Stimulated activated naive B cell treated with anti-CD40 and anti-IgM and Interleukin-4, amounts not matched to agents 10 μg/mL and 1 μg/mL and 100 μg/mL, for 72 hours (primary cell): Measurements from ENCODE around the gene RAB29.

Source experiments
- ATAC-seq, 2 donors: fragments of 150-1000 bp; cut with Tn5 transposase; replicated peaks; 2 replicates each; pipeline ENCODE4 v1.10.0; 2021; ENCODE audit warnings: moderate library complexity in 1 of 2
- DNase-seq: peaks from one replicate; pipeline ENCODE4 v3.0.0; 2021
- H3K27ac Mint-ChIP-seq: one replicate; pipeline ENCODE4 v1.8.0; 2022; ENCODE audit warnings: mild to moderate bottlenecking, mixed read lengths
- H3K27me3 Mint-ChIP-seq, 2 donors: one replicate each; pipeline ENCODE4 v1.8.0; 2022; ENCODE audit warnings: mixed read lengths in 2 of 2
- H3K36me3 Mint-ChIP-seq, 2 donors: one replicate each; pipeline ENCODE4 v1.8.0; 2022; ENCODE audit warnings: mixed read lengths in 2 of 2, mild to moderate bottlenecking in 1 of 2
- H3K4me1 Mint-ChIP-seq, 2 donors: one replicate each; pipeline ENCODE4 v1.8.0; 2022; ENCODE audit warnings: mixed read lengths in 2 of 2, mild to moderate bottlenecking in 1 of 2
- H3K4me3 Mint-ChIP-seq, 2 donors: one replicate each; pipeline ENCODE4 v1.8.0; 2022; ENCODE audit warnings: mild to moderate bottlenecking in 2 of 2, mixed read lengths in 2 of 2, moderate library complexity in 1 of 2
- H3K9me3 Mint-ChIP-seq, 2 donors: one replicate each; pipeline ENCODE4 v1.8.0; 2022; ENCODE audit warnings: mixed read lengths in 2 of 2, mild to moderate bottlenecking in 1 of 2

Gene RAB29

DNA sequence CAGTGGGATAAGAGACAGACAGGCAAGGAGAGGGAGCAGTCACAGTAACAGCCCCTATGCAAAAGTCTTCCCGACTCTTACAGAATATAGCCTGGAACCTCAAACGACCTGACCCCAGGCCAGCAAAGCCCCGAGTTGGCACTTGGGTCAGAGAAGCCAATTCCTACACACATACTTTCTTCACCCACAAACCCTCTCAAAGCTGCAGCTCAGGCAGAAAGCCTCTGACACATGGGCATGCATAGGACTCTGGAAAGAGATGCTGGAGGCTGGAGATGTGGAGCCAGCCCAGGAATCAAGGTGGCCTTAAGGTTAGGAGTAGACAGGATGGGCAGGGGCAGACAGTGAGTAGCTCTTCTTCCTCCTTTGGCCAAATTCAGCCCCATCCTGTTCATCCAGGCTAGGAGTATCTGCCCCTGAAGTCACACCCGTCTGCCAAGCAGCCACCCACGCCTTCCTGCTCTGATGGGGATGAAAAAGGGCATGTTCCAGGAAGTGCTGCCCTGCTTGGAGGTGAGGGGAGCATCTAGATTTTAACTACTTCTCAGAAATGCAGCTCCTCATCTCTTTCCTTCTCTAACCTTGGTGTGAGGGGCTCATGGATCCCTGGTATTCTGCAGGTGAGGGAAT is 29.9 kb upstream of the RAB29 start:
- peaks cover 47 to 68% of the 10 kb centered on the region in 2 donors for H3K4me1 Mint-ChIP-seq
- no peaks in the 10 kb centered on the region for H3K27me3 Mint-ChIP-seq
- no peaks in the 10 kb centered on the region for H3K9me3 Mint-ChIP-seq
- peak overlapping the region; percentile 69 for H3K4me3 Mint-ChIP-seq
- peak; percentile 54 to 82 for ATAC-seq
- DNase-seq = peak; percentile 9
- peak overlapping the region; percentile 77 for H3K27ac Mint-ChIP-seq
- H3K36me3 Mint-ChIP-seq = peaks cover 25 to 63% of the 10 kb centered on the region in 2 donors

DNA sequence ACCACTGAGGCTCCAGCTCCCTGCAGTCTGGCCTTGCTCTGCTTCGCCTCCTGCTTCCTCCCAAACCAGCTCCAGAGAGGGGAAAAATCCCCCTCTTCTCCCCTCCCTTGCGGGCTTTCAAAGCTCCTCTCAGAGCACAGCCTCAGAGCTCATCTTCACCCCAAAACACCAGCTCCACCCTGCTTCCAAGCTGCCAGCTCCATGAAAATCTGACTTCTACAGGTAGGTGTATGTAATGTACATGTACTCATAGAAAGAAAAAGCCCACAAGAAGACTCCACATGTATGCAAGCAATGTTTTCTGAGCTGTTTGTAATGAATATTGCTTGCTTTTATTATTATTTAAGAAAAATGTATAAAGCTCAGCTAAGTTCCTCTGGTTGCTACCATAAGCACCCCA is 29.3 kb upstream of the RAB29 start:
- no peak for ATAC-seq
- peak overlapping the region; percentile 27 for H3K27ac Mint-ChIP-seq
- H3K36me3 Mint-ChIP-seq = peaks cover 28 to 64% of the 10 kb centered on the region in 2 donors
- no peak for DNase-seq
- no peak overlapping the region for H3K4me3 Mint-ChIP-seq
- H3K4me1 Mint-ChIP-seq = peaks cover 49 to 62% of the 10 kb centered on the region in 2 donors
- H3K27me3 Mint-ChIP-seq = no peaks in the 10 kb centered on the region
- no peaks in the 10 kb centered on the region for H3K9me3 Mint-ChIP-seq

DNA sequence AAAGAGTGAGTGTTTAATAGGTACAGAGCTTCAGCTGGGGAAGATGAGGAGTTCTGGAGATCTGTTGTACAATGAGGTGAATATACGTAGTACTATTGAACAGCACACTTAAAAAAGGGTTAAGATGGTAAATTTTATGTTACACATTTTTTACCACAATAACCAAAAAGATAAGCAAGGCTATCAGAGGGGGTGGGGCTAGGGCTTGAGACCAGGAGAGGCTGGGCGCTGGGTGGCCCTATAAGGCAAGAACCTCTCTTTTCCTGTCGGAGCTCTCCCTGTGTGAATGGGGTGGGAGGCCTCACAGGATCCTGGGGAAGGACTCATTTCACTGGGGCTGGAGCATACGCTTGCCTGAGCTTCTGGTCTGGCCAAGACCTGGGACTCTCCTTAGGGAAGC is 28.7 kb upstream of the RAB29 start:
- Mint-ChIP-seq H3K9me3 (no peaks in the 10 kb centered on the region), H3K27me3 (no peaks in the 10 kb centered on the region), H3K4me3 (no peak overlapping the region), H3K36me3 (peaks cover 23 to 65% of the 10 kb centered on the region in 2 donors), H3K27ac (no peak overlapping the region), H3K4me1 (peaks cover 45 to 56% of the 10 kb centered on the region in 2 donors)
- no peak for DNase-seq
- ATAC-seq = no peak

DNA sequence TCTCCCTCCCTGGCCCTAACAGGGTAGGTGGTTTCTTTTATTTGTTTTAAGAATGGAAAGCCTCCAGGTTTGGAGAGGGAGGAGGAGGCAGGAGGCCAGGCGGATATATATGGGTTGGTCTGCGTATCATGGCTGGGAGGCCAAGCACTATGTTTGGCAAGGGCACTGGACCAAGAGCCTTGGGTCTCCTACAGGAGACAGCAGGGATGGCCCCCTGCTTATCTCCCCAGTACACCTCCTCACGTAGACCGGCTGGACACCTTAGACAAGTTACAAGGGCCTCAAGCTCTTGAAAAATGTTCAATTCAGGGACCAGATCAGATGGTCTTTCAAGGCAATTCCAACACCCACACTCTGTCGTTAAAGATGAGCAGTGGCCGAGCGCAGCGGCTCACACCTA is 26.8 kb upstream of the RAB29 start:
- Mint-ChIP-seq H3K4me3 (no peak overlapping the region), H3K36me3 (peaks cover 23 to 68% of the 10 kb centered on the region in 2 donors), H3K27ac (no peak overlapping the region), H3K4me1 (peaks cover 37 to 41% of the 10 kb centered on the region in 2 donors), H3K9me3 (no peaks in the 10 kb centered on the region), H3K27me3 (no peaks in the 10 kb centered on the region)
- ATAC-seq (no peak), DNase-seq (no peak)

DNA sequence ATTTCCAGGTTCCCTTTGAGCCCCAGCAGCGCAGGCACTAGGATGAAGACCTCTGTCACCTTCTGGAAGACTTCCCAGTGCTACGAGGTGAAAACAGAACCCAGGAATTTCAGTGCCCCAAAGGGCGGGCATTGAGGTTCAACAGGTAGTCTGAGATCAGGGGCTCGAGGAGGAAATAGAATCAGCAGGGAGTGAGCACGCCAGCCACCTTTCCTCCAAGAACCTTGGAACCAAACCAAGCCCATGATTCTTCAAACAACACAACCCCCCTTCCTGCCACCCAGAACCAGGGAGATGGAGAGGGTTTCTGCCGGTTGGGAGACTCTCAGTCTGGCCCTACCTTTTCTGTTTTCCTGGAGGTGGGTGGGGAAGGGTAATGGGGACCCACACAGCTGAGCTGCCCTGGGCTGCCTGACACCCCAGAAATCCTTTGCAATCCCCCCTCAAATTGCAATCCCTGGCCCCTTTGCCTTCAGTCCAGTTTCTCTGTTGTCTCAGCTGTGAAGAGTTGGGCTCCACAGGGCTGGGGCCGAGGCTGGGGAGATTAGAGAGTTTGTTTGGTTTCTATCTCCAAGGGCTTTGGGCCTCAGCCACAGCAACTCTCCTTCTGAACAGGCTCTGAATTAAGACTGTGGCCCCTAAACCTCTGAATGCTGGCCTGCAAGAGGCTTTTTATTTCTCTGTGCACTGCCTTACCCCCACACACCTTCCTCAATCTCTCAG is 25.9 kb upstream of the RAB29 start:
- Mint-ChIP-seq H3K27me3 (no peaks in the 10 kb centered on the region), H3K36me3 (peaks cover 26 to 70% of the 10 kb centered on the region in 2 donors), H3K4me3 (no peak overlapping the region), H3K4me1 (peaks cover 31 to 34% of the 10 kb centered on the region in 2 donors), H3K9me3 (no peaks in the 10 kb centered on the region), H3K27ac (peak overlapping the region; percentile 27)
- no peak for ATAC-seq
- no peak for DNase-seq

DNA sequence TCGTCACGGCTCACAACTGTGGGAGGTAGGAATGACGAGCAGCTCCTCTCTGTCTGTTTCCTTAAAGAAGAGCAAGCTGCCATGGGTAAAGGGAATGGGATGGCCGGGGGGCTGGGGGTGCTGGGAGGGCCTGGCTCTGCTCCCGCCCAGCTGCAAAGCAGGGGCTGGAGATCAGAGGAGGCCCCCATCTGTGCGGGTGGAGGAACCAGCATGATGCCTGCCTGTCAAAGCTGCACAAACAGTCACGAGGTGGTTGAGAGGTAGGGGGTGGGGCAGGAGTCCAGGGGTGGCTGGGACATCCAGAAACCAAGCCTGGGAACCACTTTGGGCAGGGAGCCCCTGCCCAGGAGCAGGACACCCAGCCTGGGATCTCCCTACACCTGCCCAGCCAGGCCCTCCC is 25.1 kb upstream of the RAB29 start:
- H3K4me1 Mint-ChIP-seq = peaks cover 26 to 30% of the 10 kb centered on the region in 2 donors
- H3K27ac Mint-ChIP-seq = no peak overlapping the region
- no peaks in the 10 kb centered on the region for H3K27me3 Mint-ChIP-seq
- no peak overlapping the region for H3K4me3 Mint-ChIP-seq
- no peaks in the 10 kb centered on the region for H3K9me3 Mint-ChIP-seq
- peaks cover 25 to 72% of the 10 kb centered on the region in 2 donors for H3K36me3 Mint-ChIP-seq
- DNase-seq (no peak), ATAC-seq (no peak)

DNA sequence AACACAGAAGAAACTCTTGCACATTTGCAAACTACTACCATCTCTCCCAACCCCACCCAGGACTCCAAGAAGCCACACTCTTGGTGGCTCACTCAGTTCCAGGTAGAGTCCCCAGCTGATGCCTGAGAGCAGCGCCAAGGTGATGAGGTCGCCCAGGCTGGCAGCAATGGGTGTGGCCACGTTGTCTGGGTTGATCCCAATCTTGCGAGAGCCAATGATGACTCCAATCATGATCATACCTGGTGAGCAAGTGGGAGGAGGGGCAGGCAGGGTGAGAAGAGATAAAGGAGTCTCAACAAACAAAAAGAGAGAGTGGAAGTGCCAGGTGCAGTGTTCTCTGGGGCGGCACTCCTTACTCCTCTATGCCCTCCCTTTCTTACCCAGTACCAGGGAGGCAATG is 23.3 kb upstream of the RAB29 start:
- H3K27ac Mint-ChIP-seq = peak overlapping the region; percentile 63
- peaks cover 21 to 32% of the 10 kb centered on the region in 2 donors for H3K4me1 Mint-ChIP-seq

DNA sequence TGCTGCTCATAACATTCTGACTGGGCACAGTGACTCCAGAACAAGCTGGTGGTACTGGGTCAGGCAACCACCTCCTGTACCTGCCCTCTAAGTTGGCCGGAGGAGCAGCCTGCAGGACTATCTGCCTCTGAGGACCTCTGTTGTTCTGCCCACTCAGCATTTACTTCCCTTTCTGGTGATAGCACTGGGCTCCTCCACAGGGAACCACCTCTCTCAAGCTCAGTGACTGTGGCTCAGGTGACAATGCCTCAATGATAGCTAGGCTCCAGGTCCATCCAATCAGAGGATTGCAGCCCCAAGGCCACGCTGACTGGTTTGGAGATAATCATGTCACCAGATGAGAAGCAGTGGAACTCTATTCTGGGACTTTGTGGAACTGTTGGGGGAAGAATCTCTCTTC is 21.9 kb upstream of the RAB29 start:
- ATAC-seq = no peak
- Mint-ChIP-seq H3K9me3 (no peaks in the 10 kb centered on the region), H3K4me1 (peaks cover 27 to 39% of the 10 kb centered on the region in 2 donors), H3K27ac (no peak overlapping the region), H3K4me3 (no peak overlapping the region), H3K36me3 (peaks cover 38 to 84% of the 10 kb centered on the region in 2 donors), H3K27me3 (no peaks in the 10 kb centered on the region)
- no peak for DNase-seq

More for the DNA sequence above, 23.3 kb upstream of the RAB29 start:
- H3K9me3 Mint-ChIP-seq = no peaks in the 10 kb centered on the region
- no peak for DNase-seq
- no peak for ATAC-seq
- H3K4me3 Mint-ChIP-seq = no peak overlapping the region
- peaks cover 31 to 73% of the 10 kb centered on the region in 2 donors for H3K36me3 Mint-ChIP-seq
- H3K27me3 Mint-ChIP-seq = no peaks in the 10 kb centered on the region

DNA sequence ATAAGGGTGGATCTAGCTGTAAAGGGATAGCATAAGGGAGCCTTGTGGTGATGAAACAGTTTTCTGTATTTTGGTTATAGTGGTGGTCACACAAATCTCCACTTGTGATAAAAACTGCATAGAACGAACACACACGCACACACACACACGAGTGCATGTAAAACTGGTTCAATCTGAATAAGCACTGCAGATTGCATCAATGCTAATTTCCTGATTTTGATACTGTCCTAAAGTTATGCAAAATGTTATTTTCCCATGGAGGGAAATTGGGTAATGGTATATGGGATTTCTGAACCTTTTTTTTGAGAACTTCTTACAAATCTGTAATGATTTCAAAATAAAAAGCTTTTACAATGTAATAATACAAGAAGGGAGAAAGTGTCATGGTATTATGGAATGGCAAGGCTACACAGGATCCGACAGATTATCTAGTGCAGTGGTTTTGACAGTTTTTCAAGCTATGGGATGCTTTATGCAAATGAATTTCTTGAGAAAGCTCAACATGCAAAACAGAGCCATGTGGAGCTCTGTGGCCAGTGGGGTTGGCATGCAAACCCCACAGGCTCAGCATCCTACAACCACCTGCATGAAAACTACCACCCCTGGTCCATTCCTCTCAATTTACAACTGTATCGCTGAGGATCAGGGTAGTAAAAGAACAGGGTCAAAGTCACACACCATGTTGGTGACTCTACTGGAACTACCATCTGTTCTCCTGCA is 18.9 kb upstream of the RAB29 start:
- Mint-ChIP-seq H3K4me3 (peak overlapping the region; percentile 25 to 37), H3K27ac (peak overlapping the region; percentile 70), H3K4me1 (peaks cover 24 to 41% of the 10 kb centered on the region in 2 donors), H3K27me3 (no peaks in the 10 kb centered on the region), H3K9me3 (no peaks in the 10 kb centered on the region), H3K36me3 (peaks cover 54 to 88% of the 10 kb centered on the region in 2 donors)
- ATAC-seq = peak; percentile 79 to 91
- no peak for DNase-seq

DNA sequence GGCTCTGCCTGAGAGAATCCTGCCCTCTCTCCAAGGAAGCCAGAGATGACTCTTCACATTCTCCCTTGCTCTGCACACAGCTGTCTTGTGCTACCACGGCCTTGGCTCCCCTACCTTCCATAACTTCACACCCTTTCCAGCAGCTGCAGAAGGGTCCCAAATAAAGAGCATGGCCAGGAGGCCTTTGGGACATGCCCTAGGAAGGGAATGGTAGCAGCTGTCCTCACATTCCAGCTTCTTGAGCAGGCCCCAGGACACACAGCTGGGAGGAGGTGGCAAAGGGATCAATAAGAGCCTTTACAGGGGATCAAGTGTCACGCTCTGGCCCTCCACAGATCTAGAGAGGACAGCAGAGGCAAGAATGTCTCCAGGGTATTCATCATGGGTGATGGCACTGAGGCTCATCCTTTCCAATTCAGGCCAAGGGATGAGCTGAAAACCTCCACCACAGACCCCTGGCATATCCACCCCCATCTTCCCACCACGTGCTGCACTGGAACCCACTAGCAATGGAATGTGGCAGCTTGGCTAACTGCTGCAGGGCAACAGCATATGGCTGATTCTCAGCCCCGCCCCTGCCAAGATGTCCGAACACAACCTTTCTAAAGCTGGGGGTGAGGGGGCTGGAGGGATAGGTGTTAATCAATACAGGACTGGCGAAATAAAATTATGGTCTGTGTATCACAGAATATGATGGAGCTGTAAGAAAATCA is 17.8 kb upstream of the RAB29 start:
- H3K36me3 Mint-ChIP-seq = peaks cover 48 to 79% of the 10 kb centered on the region in 2 donors
- peak overlapping the region; percentile 61 for H3K27ac Mint-ChIP-seq
- ATAC-seq = no peak
- H3K27me3 Mint-ChIP-seq = no peaks in the 10 kb centered on the region
- H3K9me3 Mint-ChIP-seq = no peaks in the 10 kb centered on the region
- no peak overlapping the region for H3K4me3 Mint-ChIP-seq
- H3K4me1 Mint-ChIP-seq = peaks cover 24 to 41% of the 10 kb centered on the region in 2 donors
- DNase-seq = no peak

DNA sequence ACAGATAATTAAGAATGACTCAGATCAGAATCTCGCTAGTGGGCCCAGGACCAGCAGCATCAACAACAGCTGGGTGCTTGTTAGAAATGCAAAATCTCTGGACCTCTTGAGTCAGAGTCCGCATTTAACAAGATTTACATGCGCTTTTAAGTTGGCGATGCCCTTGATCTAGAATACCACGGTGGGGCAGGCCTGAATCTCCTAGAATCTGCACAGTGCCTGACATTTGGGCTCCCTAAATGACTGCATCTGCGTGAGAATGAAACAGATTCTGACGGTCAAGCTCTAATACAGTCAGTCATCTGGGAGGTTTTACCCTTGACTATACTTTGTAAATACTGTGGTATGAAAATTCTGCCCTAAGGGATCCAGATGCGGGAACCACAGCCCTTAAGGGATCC is 17.2 kb upstream of the RAB29 start:
- Mint-ChIP-seq H3K27ac (no peak overlapping the region), H3K4me3 (no peak overlapping the region), H3K4me1 (peaks cover 24 to 41% of the 10 kb centered on the region in 2 donors), H3K27me3 (no peaks in the 10 kb centered on the region), H3K36me3 (peaks cover 43 to 73% of the 10 kb centered on the region in 2 donors), H3K9me3 (no peaks in the 10 kb centered on the region)
- DNase-seq (no peak), ATAC-seq (peak in 1 of 2 donors; percentile 67)

DNA sequence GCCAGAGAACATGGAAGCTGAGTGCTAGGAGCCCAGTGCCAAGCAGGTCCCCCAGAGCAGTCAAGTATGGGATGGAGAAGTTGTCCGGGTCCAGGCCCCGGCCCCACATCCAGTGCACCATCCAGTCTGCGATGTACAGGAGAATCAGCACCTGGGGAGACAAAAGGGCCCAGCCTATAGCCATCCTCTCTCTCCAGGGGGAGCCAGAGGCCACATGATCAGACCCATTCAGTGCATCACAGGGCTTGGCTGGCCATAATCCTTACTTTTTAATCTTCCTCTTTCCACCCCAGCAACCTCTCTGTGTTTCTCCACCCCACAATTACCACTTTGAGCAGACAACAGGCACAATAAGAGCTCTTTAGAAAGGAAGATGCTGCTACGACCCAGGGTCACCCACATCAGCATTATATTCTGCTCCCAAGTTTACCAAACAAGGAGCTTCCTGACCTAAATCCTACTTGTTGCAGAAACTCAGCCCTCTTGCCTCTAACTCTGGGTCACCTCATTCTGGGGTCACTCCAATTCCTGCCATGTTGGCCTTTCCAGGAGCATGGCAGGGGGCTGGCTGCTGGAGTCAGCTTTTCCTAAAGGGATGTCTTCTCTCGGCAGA is 16.4 kb upstream of the RAB29 start:
- ATAC-seq = peak; percentile 76 to 77
- peak; percentile 44 for DNase-seq
- H3K4me3 Mint-ChIP-seq = no peak overlapping the region
- H3K27me3 Mint-ChIP-seq = no peaks in the 10 kb centered on the region
- peaks cover 41 to 65% of the 10 kb centered on the region in 2 donors for H3K36me3 Mint-ChIP-seq
- H3K9me3 Mint-ChIP-seq = no peaks in the 10 kb centered on the region
- H3K4me1 Mint-ChIP-seq = peaks cover 20 to 41% of the 10 kb centered on the region in 2 donors
- H3K27ac Mint-ChIP-seq = no peak overlapping the region

DNA sequence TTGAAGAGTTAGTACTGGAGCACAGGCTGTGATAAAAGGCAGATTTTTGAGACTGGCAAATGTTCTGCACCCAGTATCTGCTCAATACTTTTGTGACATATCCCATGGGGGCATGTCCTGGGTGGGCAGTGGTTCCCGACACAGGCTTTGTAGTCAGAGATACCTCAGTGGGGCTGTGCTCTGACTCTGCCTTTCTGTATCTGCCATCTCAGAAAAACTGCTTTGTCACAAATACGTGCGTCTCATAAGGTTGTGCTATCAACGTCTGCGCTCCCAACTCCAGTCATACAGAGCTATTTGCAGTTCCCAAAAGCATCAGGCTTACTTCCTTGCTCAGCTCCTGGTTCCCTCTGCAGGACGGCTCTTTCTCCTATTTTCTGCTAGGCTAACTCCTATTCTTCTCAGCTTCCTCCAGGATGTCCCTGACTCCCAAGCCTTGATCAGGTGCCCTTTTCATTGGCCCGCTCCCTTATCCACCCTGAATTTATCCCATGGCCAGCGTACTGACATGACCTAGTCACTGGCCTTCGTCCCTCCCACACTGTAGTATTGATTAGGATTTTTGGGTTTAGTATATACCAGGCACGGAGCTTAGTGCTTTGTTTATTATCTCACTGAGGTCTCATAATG is 12.1 kb upstream of the RAB29 start:
- no peak for ATAC-seq
- peaks cover 22 to 29% of the 10 kb centered on the region in 2 donors for H3K36me3 Mint-ChIP-seq
- H3K4me3 Mint-ChIP-seq = no peak overlapping the region
- no peaks in the 10 kb centered on the region for H3K27me3 Mint-ChIP-seq
- H3K4me1 Mint-ChIP-seq = peaks cover 4 to 8% of the 10 kb centered on the region in 2 donors
- no peak for DNase-seq
- H3K27ac Mint-ChIP-seq = no peak overlapping the region
- H3K9me3 Mint-ChIP-seq = no peaks in the 10 kb centered on the region
